Activated T-helper 1 cell treated with Interleukin-2 at 50 U/mL for 16 hours (primary cell): Measurements from ENCODE around the gene SLC26A5.
"Not testable (repeated sequence)": the region's sequence is repeated elsewhere in the genome, so short reads cannot be mapped to it uniquely, and the experiment has no call there.

Source experiments
- DNase-seq: peaks from one replicate; pipeline ENCODE4 v3.0.0-alpha.2; 2020; ENCODE audit warnings: low read depth

The SLC26A5 gene

GRCh38 chr7:103446049-103446520, at the start of gene SLC26A5:
Gene SLC26A5, minus strand, starts transcription at chr7:103446207. Its CDS starts 24,693 bp downstream, at chr7:103421514.
- no peak for DNase-seq

- DNase-seq = no peak
Measured at GRCh38 chr7:103487419-103487818, 41.4 kb upstream of the SLC26A5 start.

GRCh38 chr7:103486873-103487272, 40.9 kb upstream of the SLC26A5 start:
- not testable (repeated sequence) for DNase-seq

- no peak for DNase-seq
Measured at GRCh38 chr7:103480771-103481170, 34.8 kb upstream of the SLC26A5 start.

GRCh38 chr7:103474956-103475355, 28.9 kb upstream of the SLC26A5 start:
- DNase-seq = no peak

GRCh38 chr7:103469095-103469948, 23.3 kb upstream of the SLC26A5 start:
- DNase-seq = no peak

GRCh38 chr7:103466814-103467213, 20.8 kb upstream of the SLC26A5 start:
- no peak for DNase-seq

GRCh38 chr7:103462358-103462757, 16.4 kb upstream of the SLC26A5 start:
- no peak for DNase-seq

GRCh38 chr7:103447073-103447960, 1.3 kb upstream of the SLC26A5 start:
- no peak for DNase-seq

GRCh38 chr7:103445228-103446048, 569 bp downstream of the SLC26A5 start:
- no peak for DNase-seq

- no peak for DNase-seq
Measured at GRCh38 chr7:103439661-103440060, 6.3 kb downstream of the SLC26A5 start.

GRCh38 chr7:103437623-103438022, 8.4 kb downstream of the SLC26A5 start:
- no peak for DNase-seq

- no peak for DNase-seq
Measured at GRCh38 chr7:103432712-103433111, 13.3 kb downstream of the SLC26A5 start.

- no peak for DNase-seq
Measured at GRCh38 chr7:103425177-103425576, 20.8 kb downstream of the SLC26A5 start.

GRCh38 chr7:103423467-103424179, 22.4 kb downstream of the SLC26A5 start:
- no peak for DNase-seq

- no peak for DNase-seq
Measured at GRCh38 chr7:103420857-103421384, 25.1 kb downstream of the SLC26A5 start.

- DNase-seq = no peak
Measured at GRCh38 chr7:103418241-103418640, 27.8 kb downstream of the SLC26A5 start.

GRCh38 chr7:103413407-103413806, 32.6 kb downstream of the SLC26A5 start:
- no peak for DNase-seq

- no peak for DNase-seq
Measured at GRCh38 chr7:103412151-103412550, 33.9 kb downstream of the SLC26A5 start.

GRCh38 chr7:103405789-103406613, 40.0 kb downstream of the SLC26A5 start:
- DNase-seq = not testable (repeated sequence)
